CD14-positive monocyte (primary cell): ENCODE measurements around the gene PHF12. TPM values are rescaled to one million over a fixed set of nuclear protein-coding genes. Genes with fewer than 3 reads are reported as not detected.

ENCODE experiments used
- DNase-seq, 3 donors: peaks; one replicate each; pipeline ENCODE4 v3.0.0-alpha.2; 2011 to 2022
- H2AFZ ChIP-seq: 2 replicates; pipeline ENCODE4 v1.6.0; 2012; ENCODE audit warnings: mild to moderate bottlenecking, low read depth, low read length, inconsistent platforms; ENCODE audit not compliant: insufficient read depth, poor library complexity, severe bottlenecking
- H3K27ac ChIP-seq, 2 donors: 1 replicate in 1 of 2; 2 replicates in 1 of 2; pipeline ENCODE4 v1.5.1; 2012 to 2013; ENCODE audit warnings: low read length in 2 of 2, control low read depth in 1 of 2, inconsistent platforms in 1 of 2, low read depth in 1 of 2, mild to moderate bottlenecking in 1 of 2
- H3K27me3 ChIP-seq, 2 donors: one replicate each; pipeline versions ENCODE4 v1.6.0 to v1.6.1; 2011 to 2013; ENCODE audit warnings: low read length in 2 of 2; ENCODE audit not compliant: control insufficient read depth in 2 of 2, insufficient read depth in 2 of 2
- H3K36me3 ChIP-seq, 2 donors: replicated peaks in 1 of 2; 1 replicate in 1 of 2; 2 replicates in 1 of 2; pipeline versions ENCODE4 v1.5.1 to v1.6.1; 2012 to 2013; ENCODE audit warnings: low read length in 2 of 2, control low read depth in 1 of 2, inconsistent platforms in 1 of 2, mild to moderate bottlenecking in 1 of 2; ENCODE audit not compliant: insufficient read depth in 2 of 2, control insufficient read depth in 1 of 2
- H3K4me1 ChIP-seq, 2 donors: 1 replicate in 1 of 2; 2 replicates in 1 of 2; pipeline versions ENCODE4 v1.5.1 to v1.6.1; 2012 to 2013; ENCODE audit warnings: low read length in 2 of 2, control low read depth in 1 of 2, inconsistent platforms in 1 of 2, mild to moderate bottlenecking in 1 of 2, moderate library complexity in 1 of 2; ENCODE audit not compliant: insufficient read depth in 2 of 2, control insufficient read depth in 1 of 2
- H3K4me2 ChIP-seq: replicated peaks from 2 replicates; pipeline ENCODE3; 2012; ENCODE audit warnings: low read length, moderate library complexity, mild to moderate bottlenecking; ENCODE audit not compliant: poor library complexity, severe bottlenecking; ENCODE audit errors: extremely low read depth
- H3K4me3 ChIP-seq, 3 experiments: fragments of 200-600 bp in 1 of 3; sonication (generic) in 1 of 3; replicated peaks in 1 of 3; 1 replicate in 2 of 3; 2 replicates in 1 of 3; pipeline ENCODE4 v1.5.1; 2011 to 2013; ENCODE audit warnings: low read length in 3 of 3, mild to moderate bottlenecking in 3 of 3, control low read depth in 2 of 3, low read depth in 2 of 3, inconsistent platforms in 1 of 3, moderate library complexity in 1 of 3
- H3K79me2 ChIP-seq: 2 replicates; pipeline ENCODE4 v1.6.0; 2012; ENCODE audit warnings: mild to moderate bottlenecking, control low read depth, inconsistent platforms, low read length, moderate library complexity; ENCODE audit not compliant: insufficient read depth
- H3K9ac ChIP-seq: 2 replicates; pipeline ENCODE4 v1.6.0; 2017; ENCODE audit warnings: low read length, mild to moderate bottlenecking; ENCODE audit not compliant: insufficient read depth, poor library complexity, severe bottlenecking
- H3K9me3 ChIP-seq, 2 donors: replicated peaks in 1 of 2; 1 replicate in 1 of 2; 2 replicates in 1 of 2; pipeline versions ENCODE4 v1.5.1 to v1.6.1; 2012 to 2013; ENCODE audit warnings: low read length in 2 of 2, control low read depth in 1 of 2; ENCODE audit not compliant: control insufficient read depth in 1 of 2, insufficient read depth in 1 of 2
- H4K20me1 ChIP-seq: 2 replicates; pipeline ENCODE4 v1.6.0; 2012; ENCODE audit warnings: mild to moderate bottlenecking, low read length, control low read depth, moderate library complexity; ENCODE audit not compliant: insufficient read depth
- H3K27ac Mint-ChIP-seq, 7 donors: one replicate each; pipeline ENCODE4 v1.8.0; 2020; ENCODE audit warnings: mild to moderate bottlenecking in 7 of 7, mixed read lengths in 7 of 7, moderate library complexity in 6 of 7, inconsistent platforms in 2 of 7
- H3K27me3 Mint-ChIP-seq, 3 donors: one replicate each; pipeline ENCODE4 v1.8.0; 2021 to 2022; ENCODE audit warnings: low read depth in 3 of 3, mild to moderate bottlenecking in 3 of 3, mixed read lengths in 3 of 3, moderate library complexity in 3 of 3, inconsistent platforms in 1 of 3
- H3K36me3 Mint-ChIP-seq, 2 donors: one replicate each; pipeline ENCODE4 v1.8.0; 2020; ENCODE audit warnings: mixed read lengths in 2 of 2, inconsistent platforms in 1 of 2, mild to moderate bottlenecking in 1 of 2
- H3K4me1 Mint-ChIP-seq: one replicate; pipeline ENCODE4 v1.8.0; 2020; ENCODE audit warnings: mild to moderate bottlenecking, mixed read lengths
- H3K4me3 Mint-ChIP-seq, 2 donors: one replicate each; pipeline ENCODE4 v1.8.0; 2020; ENCODE audit warnings: mild to moderate bottlenecking in 2 of 2, mixed read lengths in 2 of 2, moderate library complexity in 1 of 2
- H3K9me3 Mint-ChIP-seq, 7 donors: one replicate each; pipeline ENCODE4 v1.8.0; 2020 to 2022; ENCODE audit warnings: mixed read lengths in 7 of 7, mild to moderate bottlenecking in 6 of 7, moderate library complexity in 6 of 7, inconsistent platforms in 2 of 7
- WGBS: methylation state at CpG from one replicate; pipeline ENCODE4 v1.1.5; 2013; ENCODE audit warnings: missing lambda C conversion rate; ENCODE audit not compliant: insufficient coverage; 5-methylcytosine and 5-hydroxymethylcytosine counted together
- intact Hi-C, 2 donors: fragments of 100-400 bp; cut with micrococcal nuclease; formaldehyde crosslinking; loops; one replicate each; pipeline versions ENCODE4 v1.15.0 to v1.15.1; 2023
- polyA plus RNA-seq, 3 donors: library from polyadenylated mRNA; depleted of rRNA in 1 of 3; unstranded in 2 of 3; stranded (reverse) in 1 of 3; fragments of 300-500 nt in 2 of 3; fragments of >200 nt in 1 of 3; fragmentation: Illumina TruSeq in 2 of 3; gene quantifications; 1 replicate in 2 of 3; 2 replicates in 1 of 3; pipeline ENCODE4 v1.2.3, GENCODE V29; 2012 to 2021
- TF ChIP-seq, protein P1 (sequence below): fragments of 200-600 bp; IDR thresholded peaks from one replicate; pipeline ENCODE4 v1.8.0; 2022; ENCODE audit warnings: antibody characterized with exemption, mild to moderate bottlenecking

The PHF12 gene
- polyA plus RNA-seq, 3 donors = 1.4 to 62.5 (median 2.5) TPM

DNA sequence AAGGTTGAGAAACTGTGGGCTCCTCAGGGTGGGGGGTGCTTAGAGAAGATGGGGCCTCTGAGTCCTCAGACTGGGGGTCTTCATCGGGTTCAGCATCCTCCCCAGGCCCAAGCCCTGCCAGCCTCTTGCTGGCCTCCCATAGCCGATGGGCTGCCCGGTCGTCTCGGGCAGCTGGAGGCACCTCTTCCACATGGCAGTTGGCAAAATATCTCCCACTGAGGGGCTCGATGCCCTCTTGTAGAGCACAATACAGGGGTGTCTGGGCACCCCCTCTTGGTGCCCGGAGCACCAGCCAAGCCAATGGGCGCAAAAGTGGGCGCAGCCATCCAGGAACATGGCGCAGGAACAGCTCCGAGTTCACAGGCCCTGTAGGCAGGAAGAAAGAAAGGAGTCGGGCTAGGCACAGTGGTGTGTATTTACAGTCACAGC lies 52.8 kb downstream of the PHF12 start:
- TF ChIP-seq, protein P1, sequence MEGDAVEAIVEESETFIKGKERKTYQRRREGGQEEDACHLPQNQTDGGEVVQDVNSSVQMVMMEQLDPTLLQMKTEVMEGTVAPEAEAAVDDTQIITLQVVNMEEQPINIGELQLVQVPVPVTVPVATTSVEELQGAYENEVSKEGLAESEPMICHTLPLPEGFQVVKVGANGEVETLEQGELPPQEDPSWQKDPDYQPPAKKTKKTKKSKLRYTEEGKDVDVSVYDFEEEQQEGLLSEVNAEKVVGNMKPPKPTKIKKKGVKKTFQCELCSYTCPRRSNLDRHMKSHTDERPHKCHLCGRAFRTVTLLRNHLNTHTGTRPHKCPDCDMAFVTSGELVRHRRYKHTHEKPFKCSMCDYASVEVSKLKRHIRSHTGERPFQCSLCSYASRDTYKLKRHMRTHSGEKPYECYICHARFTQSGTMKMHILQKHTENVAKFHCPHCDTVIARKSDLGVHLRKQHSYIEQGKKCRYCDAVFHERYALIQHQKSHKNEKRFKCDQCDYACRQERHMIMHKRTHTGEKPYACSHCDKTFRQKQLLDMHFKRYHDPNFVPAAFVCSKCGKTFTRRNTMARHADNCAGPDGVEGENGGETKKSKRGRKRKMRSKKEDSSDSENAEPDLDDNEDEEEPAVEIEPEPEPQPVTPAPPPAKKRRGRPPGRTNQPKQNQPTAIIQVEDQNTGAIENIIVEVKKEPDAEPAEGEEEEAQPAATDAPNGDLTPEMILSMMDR = no peak
- no peak overlapping the region for H2AFZ ChIP-seq
- H3K27me3 ChIP-seq = no peaks in the 10 kb centered on the region
- no peaks in the 10 kb centered on the region for H3K36me3 ChIP-seq
- H3K36me3 Mint-ChIP-seq = peaks cover 6% of the 10 kb centered on the region in 2 donors
- peaks cover 0 to 8% (median 1%) of the 10 kb centered on the region in 3 donors for H3K27me3 Mint-ChIP-seq
- peak overlapping the region in 2 of 7 donors; percentile 8 to 37 for H3K27ac Mint-ChIP-seq
- H3K4me2 ChIP-seq = no peak overlapping the region
- peaks cover 0 to 2% (median 0%) of the 10 kb centered on the region in 7 donors for H3K9me3 Mint-ChIP-seq
- H3K9ac ChIP-seq = no peak overlapping the region
- H3K27ac ChIP-seq = no peak overlapping the region
- H3K4me3 ChIP-seq = peak overlapping the region in 1 of 3 experiments; percentile 98
- H3K79me2 ChIP-seq = peaks cover 63% of the 10 kb centered on the region
- intact Hi-C loops = loop anchor here in 1 of 2 donors (5.0 kb wide), 1 partner anchor 181 kb away; the partner anchor contains the start of genes RAB34 and RPL23A
- WGBS = 82% methylated on average over 9 of the region's 12 CpGs
- no peak for DNase-seq
- peaks cover 50% of the 10 kb centered on the region for H3K4me1 Mint-ChIP-seq
- H3K4me3 Mint-ChIP-seq = no peak overlapping the region
- peaks cover 20% of the 10 kb centered on the region for H4K20me1 ChIP-seq
- H3K4me1 ChIP-seq = peaks cover 56 to 68% of the 10 kb centered on the region in 2 donors
- H3K9me3 ChIP-seq = no peaks in the 10 kb centered on the region

DNA sequence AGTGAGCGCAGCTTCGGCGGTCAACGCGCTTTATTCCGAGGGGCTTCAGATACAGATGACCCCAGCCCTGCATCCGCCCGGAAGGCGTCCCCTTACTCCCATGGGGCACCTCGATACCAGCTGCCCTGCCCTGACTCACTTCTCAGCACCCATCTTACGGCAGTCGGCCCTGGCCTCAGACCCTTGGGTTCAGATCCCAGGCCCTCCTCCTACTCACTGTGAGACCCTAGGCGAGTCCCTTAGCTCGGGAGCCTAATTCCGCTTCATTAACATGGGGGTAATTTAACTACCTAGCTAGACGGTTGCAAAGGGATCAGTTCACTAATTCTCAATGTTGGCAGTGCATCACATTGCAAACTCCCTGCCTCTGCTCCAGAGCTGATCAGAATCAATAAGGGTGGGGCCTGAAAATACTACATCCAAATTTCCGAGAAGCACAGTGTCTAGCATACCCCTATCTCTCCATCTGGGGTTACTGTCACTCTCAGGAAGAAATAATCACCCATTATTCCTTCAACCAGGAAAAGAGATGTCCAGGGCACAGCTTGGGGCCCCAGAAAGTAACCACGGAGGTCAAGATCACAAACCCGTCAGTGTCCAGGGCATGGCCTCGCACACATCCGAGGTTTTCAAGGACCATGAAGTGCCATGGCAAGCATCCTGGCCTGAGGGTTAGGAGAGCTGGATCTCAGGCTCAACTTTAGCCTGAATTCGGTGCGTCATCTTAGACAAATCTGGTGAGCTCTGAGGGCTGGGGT lies 53.4 kb downstream of the PHF12 start:
- H3K27ac ChIP-seq = peak overlapping the region; percentile 84 to 90
- peak overlapping the region; percentile 95 for H2AFZ ChIP-seq
- Mint-ChIP-seq H3K4me3 (peak overlapping the region; percentile 92 to 93), H3K4me1 (peaks cover 51% of the 10 kb centered on the region), H3K27ac (peak overlapping the region in 6 of 7 donors; percentile 82 to 93 (median 90)), H3K27me3 (peaks cover 0 to 7% (median 1%) of the 10 kb centered on the region in 3 donors), H3K36me3 (peaks cover 6% of the 10 kb centered on the region in 2 donors), H3K9me3 (peaks cover 0 to 2% (median 0%) of the 10 kb centered on the region in 7 donors)
- TF ChIP-seq, protein P1 = no peak
- DNase-seq = peak in 1 of 3 donors; percentile 36
- H3K27me3 ChIP-seq = no peaks in the 10 kb centered on the region
- intact Hi-C loops = loop anchor here in 1 of 2 donors (5.0 kb wide), 1 partner anchor 181 kb away; the partner anchor contains the start of genes RAB34 and RPL23A
- H3K36me3 ChIP-seq = no peaks in the 10 kb centered on the region
- peaks cover 68% of the 10 kb centered on the region for H3K79me2 ChIP-seq
- peak overlapping the region; percentile 92 for H3K4me2 ChIP-seq
- H4K20me1 ChIP-seq = peaks cover 16% of the 10 kb centered on the region
- whole genome bisulfite sequencing = 14% methylated on average over 19 of the region's 23 CpGs
- H3K9me3 ChIP-seq = no peaks in the 10 kb centered on the region
- peak overlapping the region; percentile 91 for H3K9ac ChIP-seq
- peak overlapping the region; percentile 79 to 98 (median 86) for H3K4me3 ChIP-seq
- H3K4me1 ChIP-seq = peaks cover 57 to 68% of the 10 kb centered on the region in 2 donors
